Astrocyte of the spinal cord (primary cell): Measurements from ENCODE around the gene P2RX4.
"Not testable (repeated sequence)": the region's sequence is repeated elsewhere in the genome, so short reads cannot be mapped to it uniquely, and the experiment has no call there.

ENCODE experiments used
- DNase-seq: peaks from one replicate; pipeline ENCODE4 v3.0.0; 2011; ENCODE audit warnings: low read depth, low spot score
- H3K4me3 ChIP-seq: 2 replicates; pipeline ENCODE4 v1.5.1; 2011; ENCODE audit warnings: low read depth, mild to moderate bottlenecking, low read length, moderate library complexity
- CTCF ChIP-seq: IDR thresholded peaks from 2 replicates; pipeline ENCODE4 v1.5.1; 2012; ENCODE audit warnings: low read depth, mild to moderate bottlenecking, low read length, inconsistent platforms
- in situ Hi-C: cut with HindIII; loops from 2 replicates; pipeline ENCODE4 v1.10.0; 2017; ENCODE audit warnings: low sequenced_read_pairs

The P2RX4 gene

GRCh38 chr12:121218588-121219352 lies 8.8 kb downstream of the P2RX4 start:
- no peak for TF ChIP-seq CTCF
- no peak overlapping the region for H3K4me3 ChIP-seq
- DNase-seq = no peak
- in situ Hi-C loops = no loop called here

GRCh38 chr12:121219353-121219986 lies 9.5 kb downstream of the P2RX4 start:
- no peak for DNase-seq
- no peak overlapping the region for H3K4me3 ChIP-seq
- in situ Hi-C loops = no loop called here
- TF ChIP-seq CTCF = no peak

GRCh38 chr12:121222847-121223246 lies 12.9 kb downstream of the P2RX4 start:
- in situ Hi-C loops = no loop called here
- no peak for TF ChIP-seq CTCF
- no peak overlapping the region for H3K4me3 ChIP-seq
- DNase-seq = no peak

GRCh38 chr12:121223292-121224285 lies 13.7 kb downstream of the P2RX4 start:
- TF ChIP-seq CTCF = peak; percentile 29
- no peak overlapping the region for H3K4me3 ChIP-seq
- no peak for DNase-seq
- in situ Hi-C loops = no loop called here

GRCh38 chr12:121224591-121224990 lies 14.7 kb downstream of the P2RX4 start:
- DNase-seq = no peak
- no peak overlapping the region for H3K4me3 ChIP-seq
- TF ChIP-seq CTCF = no peak
- in situ Hi-C loops = no loop called here

- H3K4me3 ChIP-seq = no peak overlapping the region
- in situ Hi-C loops = no loop called here
- no peak for TF ChIP-seq CTCF
- DNase-seq = no peak
Measured at GRCh38 chr12:121226399-121226798, 16.5 kb downstream of the P2RX4 start.

GRCh38 chr12:121226871-121227270 lies 16.9 kb downstream of the P2RX4 start:
- DNase-seq, H3K4me3 ChIP-seq, in situ Hi-C loops: not testable (repeated sequence)
